Measurements from ENCODE around the gene HACD3.

GRCh38 chr15:65583701-65584100 is 53.4 kb downstream of the HACD3 start:
- no peak for TF ChIP-seq CTCF (IDR thresholded peaks at IDR 0.05)
- TF ChIP-seq POLR2A (IDR thresholded peaks at IDR 0.05), result no peak
- no peak for TF ChIP-seq POLR2AphosphoS5 (IDR thresholded peaks at IDR 0.05)
